Neutrophil (primary cell): ENCODE data around the gene ACE2.

Experiments
- H3K27ac ChIP-seq: fragments of 200-600 bp; sonication (generic); 2 replicates; pipeline ENCODE4 v1.5.1; 2016; ENCODE audit warnings: mild to moderate bottlenecking, moderate library complexity
- H3K27me3 ChIP-seq: fragments of 200-600 bp; sonication (generic); 2 replicates; pipeline ENCODE4 v1.6.0; 2016; ENCODE audit warnings: mild to moderate bottlenecking
- H3K36me3 ChIP-seq: fragments of 200-600 bp; sonication (generic); 2 replicates; pipeline ENCODE4 v1.5.1; 2017
- H3K4me1 ChIP-seq, 2 experiments: fragments of 200-600 bp in 1 of 2; sonication (generic) in 1 of 2; 1 replicate in 1 of 2; 2 replicates in 1 of 2; pipeline versions ENCODE4 v1.5.1 to v1.6.1; 2013 to 2016; ENCODE audit warnings: low read depth in 1 of 2, low read length in 1 of 2, mild to moderate bottlenecking in 1 of 2, moderate library complexity in 1 of 2; ENCODE audit not compliant: control insufficient read depth in 1 of 2, insufficient read depth in 1 of 2
- H3K4me3 ChIP-seq, 2 experiments: fragments of 200-600 bp in 1 of 2; sonication (generic) in 1 of 2; 1 replicate in 1 of 2; 2 replicates in 1 of 2; pipeline ENCODE4 v1.5.1; 2013 to 2016; ENCODE audit warnings: low read depth in 1 of 2, low read length in 1 of 2, mild to moderate bottlenecking in 1 of 2, moderate library complexity in 1 of 2
- H3K9me3 ChIP-seq: fragments of 200-600 bp; sonication (generic); 2 replicates; pipeline ENCODE4 v1.5.1; 2016
- TF ChIP-seq, protein P1 (sequence below): fragments of 200-600 bp; sonication (generic); IDR thresholded peaks from 2 replicates; pipeline ENCODE4 v1.5.1; 2016; ENCODE audit warnings: antibody characterized with exemption

The ACE2 gene

GRCh38 chrX:15601932-15602331, 1.2 kb upstream of the ACE2 start:
- H3K27me3 ChIP-seq: peaks cover 10% of the 10 kb centered on the region
- TF ChIP-seq, protein P1, sequence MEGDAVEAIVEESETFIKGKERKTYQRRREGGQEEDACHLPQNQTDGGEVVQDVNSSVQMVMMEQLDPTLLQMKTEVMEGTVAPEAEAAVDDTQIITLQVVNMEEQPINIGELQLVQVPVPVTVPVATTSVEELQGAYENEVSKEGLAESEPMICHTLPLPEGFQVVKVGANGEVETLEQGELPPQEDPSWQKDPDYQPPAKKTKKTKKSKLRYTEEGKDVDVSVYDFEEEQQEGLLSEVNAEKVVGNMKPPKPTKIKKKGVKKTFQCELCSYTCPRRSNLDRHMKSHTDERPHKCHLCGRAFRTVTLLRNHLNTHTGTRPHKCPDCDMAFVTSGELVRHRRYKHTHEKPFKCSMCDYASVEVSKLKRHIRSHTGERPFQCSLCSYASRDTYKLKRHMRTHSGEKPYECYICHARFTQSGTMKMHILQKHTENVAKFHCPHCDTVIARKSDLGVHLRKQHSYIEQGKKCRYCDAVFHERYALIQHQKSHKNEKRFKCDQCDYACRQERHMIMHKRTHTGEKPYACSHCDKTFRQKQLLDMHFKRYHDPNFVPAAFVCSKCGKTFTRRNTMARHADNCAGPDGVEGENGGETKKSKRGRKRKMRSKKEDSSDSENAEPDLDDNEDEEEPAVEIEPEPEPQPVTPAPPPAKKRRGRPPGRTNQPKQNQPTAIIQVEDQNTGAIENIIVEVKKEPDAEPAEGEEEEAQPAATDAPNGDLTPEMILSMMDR: no peak
- no peak overlapping the region for H3K4me3 ChIP-seq
- H3K9me3 ChIP-seq: no peaks in the 10 kb centered on the region
- no peak overlapping the region for H3K27ac ChIP-seq
- H3K36me3 ChIP-seq: no peaks in the 10 kb centered on the region
- H3K4me1 ChIP-seq: peaks cover 7 to 9% of the 10 kb centered on the region in 2 experiments

GRCh38 chrX:15600049-15600448, 711 bp downstream of the ACE2 start:
- H3K27me3 ChIP-seq: peaks cover 10% of the 10 kb centered on the region
- no peak overlapping the region for H3K27ac ChIP-seq
- TF ChIP-seq, protein P1: no peak
- H3K9me3 ChIP-seq: no peaks in the 10 kb centered on the region
- no peaks in the 10 kb centered on the region for H3K36me3 ChIP-seq
- H3K4me3 ChIP-seq: no peak overlapping the region
- no peaks in the 10 kb centered on the region for H3K4me1 ChIP-seq

GRCh38 chrX:15599461-15599860, 1.3 kb downstream of the ACE2 start:
- TF ChIP-seq, protein P1: no peak
- Histone ChIP-seq H3K9me3 (no peaks in the 10 kb centered on the region), H3K4me3 (no peak overlapping the region), H3K27ac (no peak overlapping the region), H3K4me1 (no peaks in the 10 kb centered on the region), H3K27me3 (peaks cover 6% of the 10 kb centered on the region), H3K36me3 (no peaks in the 10 kb centered on the region)

GRCh38 chrX:15598026-15598425, 2.7 kb downstream of the ACE2 start:
- H3K4me1 ChIP-seq: no peaks in the 10 kb centered on the region
- H3K27me3 ChIP-seq: peaks cover 10% of the 10 kb centered on the region
- TF ChIP-seq, protein P1: no peak
- H3K9me3 ChIP-seq: no peaks in the 10 kb centered on the region
- no peaks in the 10 kb centered on the region for H3K36me3 ChIP-seq
- H3K4me3 ChIP-seq: no peak overlapping the region
- no peak overlapping the region for H3K27ac ChIP-seq

- Histone ChIP-seq H3K4me1 (no peaks in the 10 kb centered on the region), H3K9me3 (no peaks in the 10 kb centered on the region), H3K4me3 (no peak overlapping the region), H3K27ac (no peak overlapping the region), H3K36me3 (no peaks in the 10 kb centered on the region), H3K27me3 (peaks cover 16% of the 10 kb centered on the region)
- TF ChIP-seq, protein P1: no peak
Measured at GRCh38 chrX:15594371-15594770, 6.4 kb downstream of the ACE2 start.
